Hepatocyte (in vitro differentiated cells): ENCODE data around the gene NSRP1. TPM values are rescaled to one million over a fixed set of nuclear protein-coding genes. Genes with fewer than 3 reads are reported as not detected.

Source experiments
- DNase-seq: peaks from one replicate; pipeline ENCODE4 v3.0.0-alpha.2; 2016; ENCODE audit warnings: low spot score
- H2AFZ ChIP-seq: fragments of 200-600 bp; sonication (generic); 2 replicates; pipeline ENCODE4 v1.6.0; 2016; ENCODE audit warnings: antibody characterized with exemption, mild to moderate bottlenecking
- H3K27ac ChIP-seq: fragments of 200-600 bp; sonication (generic); 2 replicates; pipeline ENCODE4 v1.5.1; 2016; ENCODE audit warnings: mild to moderate bottlenecking
- H3K27me3 ChIP-seq: fragments of 200-600 bp; sonication (generic); 2 replicates; pipeline ENCODE4 v1.6.1; 2016
- H3K36me3 ChIP-seq: fragments of 200-600 bp; sonication (generic); replicated peaks from 2 replicates; pipeline ENCODE4 v1.5.1; 2016; ENCODE audit warnings: low read depth; ENCODE audit not compliant: insufficient read depth
- H3K4me1 ChIP-seq: fragments of 200-600 bp; sonication (generic); 2 replicates; pipeline ENCODE4 v1.5.1; 2016; ENCODE audit warnings: mild to moderate bottlenecking, moderate library complexity; ENCODE audit not compliant: insufficient read depth
- H3K4me2 ChIP-seq: fragments of 200-600 bp; sonication (generic); 2 replicates; pipeline ENCODE4 v1.6.0; 2016
- H3K4me3 ChIP-seq: fragments of 200-600 bp; sonication (generic); 2 replicates; pipeline ENCODE4 v1.5.1; 2016; ENCODE audit warnings: mild to moderate bottlenecking
- H3K79me2 ChIP-seq: fragments of 200-600 bp; sonication (generic); 2 replicates; pipeline ENCODE4 v1.6.0; 2017; ENCODE audit warnings: mild to moderate bottlenecking
- H3K9me2 ChIP-seq: fragments of 200-600 bp; sonication (generic); replicated peaks from 2 replicates; pipeline ENCODE4 v1.6.0; 2017; ENCODE audit warnings: mild to moderate bottlenecking; ENCODE audit not compliant: insufficient read depth
- H3K9me3 ChIP-seq: fragments of 200-600 bp; sonication (generic); 2 replicates; pipeline ENCODE4 v1.5.1; 2016; ENCODE audit warnings: low read depth, mild to moderate bottlenecking
- H4K20me1 ChIP-seq: fragments of 200-600 bp; sonication (generic); 2 replicates; pipeline ENCODE4 v1.6.0; 2016; ENCODE audit warnings: mild to moderate bottlenecking; ENCODE audit not compliant: insufficient read depth, poor library complexity, severe bottlenecking
- EZH2 ChIP-seq: fragments of 200-600 bp; sonication (generic); IDR thresholded peaks from 2 replicates; pipeline ENCODE4 v1.6.1; 2016; ENCODE audit warnings: antibody characterized with exemption, mild to moderate bottlenecking, borderline replicate concordance
- EZH2phosphoT487 ChIP-seq: fragments of 200-600 bp; sonication (generic); IDR thresholded peaks from one replicate; pipeline ENCODE4 v1.6.1; 2018; ENCODE audit warnings: antibody characterized with exemption, mild to moderate bottlenecking, low read depth, moderate library complexity; ENCODE audit not compliant: unreplicated experiment, severe bottlenecking
- WGBS: methylation state at CpG from one replicate; pipeline ENCODE4 v1.1.6; 2016; ENCODE audit warnings: low lambda C conversion rate; ENCODE audit errors: missing lambda C conversion rate; 5-methylcytosine and 5-hydroxymethylcytosine counted together
- polyA plus RNA-seq: library from polyadenylated mRNA; unstranded; fragments of >200 nt; fragmentation: Nextera tagmentation; extraction: Ambion mirVana; gene quantifications from 2 replicates; pipeline ENCODE4 v1.2.1, GENCODE V29; 2016
- total RNA-seq: library from RNA; depleted of rRNA; stranded (reverse); fragments of >200 nt; gene quantifications from 2 replicates; pipeline ENCODE4 v1.2.3, GENCODE V29; 2014
- TF ChIP-seq, protein P1 (sequence below): fragments of 200-600 bp; sonication (generic); IDR thresholded peaks from 2 replicates; pipeline ENCODE4 v1.5.1; 2016; ENCODE audit warnings: antibody characterized with exemption, mild to moderate bottlenecking; ENCODE audit not compliant: poor library complexity

The NSRP1 gene
- total and polyA plus RNA-seq, 2 experiments from 2014 or later = 8.6 to 39.2 TPM

DNA sequence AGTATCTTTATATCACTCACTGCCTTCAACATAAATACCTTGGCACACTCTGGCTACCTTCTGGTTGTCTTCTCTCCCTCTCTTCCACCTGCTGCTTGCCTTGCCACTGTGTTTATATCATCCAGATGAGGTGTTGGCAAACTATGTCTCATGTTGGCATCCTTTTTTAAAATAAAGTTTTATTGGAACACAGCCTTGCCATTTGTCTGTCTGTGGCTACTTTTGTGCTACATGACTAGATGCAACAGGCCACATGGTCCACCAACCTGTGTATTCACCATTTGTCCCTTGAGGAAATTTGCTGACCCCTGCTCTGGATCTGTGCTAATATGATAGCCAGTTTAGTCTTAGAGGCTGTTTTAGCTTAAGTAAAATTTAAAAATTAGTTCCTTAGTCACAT is 36.8 kb downstream of the NSRP1 start:
- no peaks in the 10 kb centered on the region for H3K9me2 ChIP-seq
- H3K4me2 ChIP-seq = no peak overlapping the region
- H3K27me3 ChIP-seq = no peaks in the 10 kb centered on the region
- no peaks in the 10 kb centered on the region for H3K9me3 ChIP-seq
- H4K20me1 ChIP-seq = peaks cover 16% of the 10 kb centered on the region
- DNase-seq = no peak
- H2AFZ ChIP-seq = no peak overlapping the region
- peaks cover 68% of the 10 kb centered on the region for H3K79me2 ChIP-seq
- no peaks in the 10 kb centered on the region for H3K36me3 ChIP-seq
- TF ChIP-seq EZH2 (no peak), EZH2phosphoT487 (no peak)
- TF ChIP-seq, protein P1, sequence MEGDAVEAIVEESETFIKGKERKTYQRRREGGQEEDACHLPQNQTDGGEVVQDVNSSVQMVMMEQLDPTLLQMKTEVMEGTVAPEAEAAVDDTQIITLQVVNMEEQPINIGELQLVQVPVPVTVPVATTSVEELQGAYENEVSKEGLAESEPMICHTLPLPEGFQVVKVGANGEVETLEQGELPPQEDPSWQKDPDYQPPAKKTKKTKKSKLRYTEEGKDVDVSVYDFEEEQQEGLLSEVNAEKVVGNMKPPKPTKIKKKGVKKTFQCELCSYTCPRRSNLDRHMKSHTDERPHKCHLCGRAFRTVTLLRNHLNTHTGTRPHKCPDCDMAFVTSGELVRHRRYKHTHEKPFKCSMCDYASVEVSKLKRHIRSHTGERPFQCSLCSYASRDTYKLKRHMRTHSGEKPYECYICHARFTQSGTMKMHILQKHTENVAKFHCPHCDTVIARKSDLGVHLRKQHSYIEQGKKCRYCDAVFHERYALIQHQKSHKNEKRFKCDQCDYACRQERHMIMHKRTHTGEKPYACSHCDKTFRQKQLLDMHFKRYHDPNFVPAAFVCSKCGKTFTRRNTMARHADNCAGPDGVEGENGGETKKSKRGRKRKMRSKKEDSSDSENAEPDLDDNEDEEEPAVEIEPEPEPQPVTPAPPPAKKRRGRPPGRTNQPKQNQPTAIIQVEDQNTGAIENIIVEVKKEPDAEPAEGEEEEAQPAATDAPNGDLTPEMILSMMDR = no peak
- no peaks in the 10 kb centered on the region for H3K4me1 ChIP-seq
- H3K27ac ChIP-seq = no peak overlapping the region
- no peak overlapping the region for H3K4me3 ChIP-seq

DNA sequence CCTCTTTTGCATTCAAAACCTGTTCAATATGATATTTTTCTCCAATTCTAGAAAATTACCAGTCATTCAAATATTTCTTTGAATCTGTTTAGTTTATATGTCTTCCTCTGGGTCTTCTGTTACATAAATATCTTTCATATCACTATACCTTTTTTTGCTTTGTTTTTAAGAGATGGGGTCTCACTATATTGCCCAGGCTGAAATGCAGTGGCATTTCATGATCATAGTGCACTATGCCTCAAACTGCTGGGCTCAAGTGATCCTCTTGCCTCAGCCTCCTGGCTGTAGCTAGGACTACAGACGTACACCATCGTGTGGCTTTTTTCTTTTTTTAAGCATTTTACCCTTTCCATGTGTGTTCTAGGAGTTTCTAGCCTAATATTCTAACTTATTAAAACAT is 38.8 kb downstream of the NSRP1 start:
- no peak overlapping the region for H3K4me3 ChIP-seq
- WGBS = 98% methylated on average over 2 of the region's 2 CpGs
- H4K20me1 ChIP-seq = peaks cover 19% of the 10 kb centered on the region
- peaks cover 74% of the 10 kb centered on the region for H3K79me2 ChIP-seq
- H3K9me2 ChIP-seq = no peaks in the 10 kb centered on the region
- H3K27ac ChIP-seq = no peak overlapping the region
- no peak for TF ChIP-seq EZH2phosphoT487
- TF ChIP-seq, protein P1 = no peak
- TF ChIP-seq EZH2 = no peak
- no peak for DNase-seq
- H3K27me3 ChIP-seq = no peaks in the 10 kb centered on the region
- H3K36me3 ChIP-seq = no peaks in the 10 kb centered on the region
- no peak overlapping the region for H2AFZ ChIP-seq
- H3K4me2 ChIP-seq = no peak overlapping the region
- no peaks in the 10 kb centered on the region for H3K4me1 ChIP-seq
- no peaks in the 10 kb centered on the region for H3K9me3 ChIP-seq

DNA sequence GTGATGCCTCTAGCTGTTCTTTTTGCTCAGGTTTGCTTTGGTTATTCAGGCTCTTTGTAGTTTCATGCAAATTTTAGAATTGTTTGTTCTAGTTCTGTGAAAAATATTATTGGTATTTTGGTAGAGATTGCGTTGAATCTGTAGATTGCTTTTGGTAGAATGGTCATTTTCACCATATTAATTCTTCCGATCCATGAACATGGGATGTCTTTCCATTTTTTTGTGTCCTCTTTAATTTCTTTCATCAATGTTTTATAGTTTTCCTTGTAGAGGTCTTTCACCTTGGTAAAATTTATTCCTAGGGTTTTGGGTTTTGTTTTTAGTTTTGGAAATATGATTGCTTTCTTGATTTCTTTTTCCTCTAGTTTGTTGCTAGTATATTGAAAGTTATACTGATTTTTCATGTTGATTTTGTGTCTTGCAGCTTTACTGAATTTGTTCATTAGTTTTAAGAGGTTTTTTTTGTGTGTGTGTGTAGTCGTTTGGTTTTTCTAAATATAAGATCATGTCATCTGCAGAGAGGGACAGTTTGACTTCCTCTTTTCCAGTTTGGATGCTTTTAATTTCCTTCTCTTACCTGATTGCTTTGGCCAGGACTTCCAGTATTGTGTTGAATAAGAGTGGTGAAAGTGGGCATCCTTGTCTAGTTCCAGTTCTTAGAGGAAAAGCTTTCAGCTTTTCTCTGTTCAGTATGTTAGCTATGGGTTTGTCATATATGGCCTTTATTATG is 42.4 kb downstream of the NSRP1 start:
- no peak for TF ChIP-seq EZH2phosphoT487
- no peak for TF ChIP-seq EZH2
- TF ChIP-seq, protein P1 = no peak
- Histone ChIP-seq H2AFZ (no peak overlapping the region), H3K79me2 (peaks cover 84% of the 10 kb centered on the region), H3K4me2 (no peak overlapping the region), H3K36me3 (no peaks in the 10 kb centered on the region), H3K9me2 (no peaks in the 10 kb centered on the region), H3K9me3 (no peaks in the 10 kb centered on the region), H3K4me1 (no peaks in the 10 kb centered on the region), H3K4me3 (no peak overlapping the region), H4K20me1 (peaks cover 19% of the 10 kb centered on the region), H3K27me3 (no peaks in the 10 kb centered on the region), H3K27ac (no peak overlapping the region)
- no peak for DNase-seq
- 99% methylated on average over 3 of the region's 3 CpGs for WGBS
